Fibroblast of gingiva (primary cell): ENCODE data around the gene BORCS5.
"Not testable (repeated sequence)": the region's sequence is repeated elsewhere in the genome, so short reads cannot be mapped to it uniquely, and the experiment has no call there.

Experiments used
- DNase-seq: peaks from one replicate; pipeline ENCODE4 v3.0.0-alpha.2; 2011; ENCODE audit warnings: low read depth

The BORCS5 gene

DNA sequence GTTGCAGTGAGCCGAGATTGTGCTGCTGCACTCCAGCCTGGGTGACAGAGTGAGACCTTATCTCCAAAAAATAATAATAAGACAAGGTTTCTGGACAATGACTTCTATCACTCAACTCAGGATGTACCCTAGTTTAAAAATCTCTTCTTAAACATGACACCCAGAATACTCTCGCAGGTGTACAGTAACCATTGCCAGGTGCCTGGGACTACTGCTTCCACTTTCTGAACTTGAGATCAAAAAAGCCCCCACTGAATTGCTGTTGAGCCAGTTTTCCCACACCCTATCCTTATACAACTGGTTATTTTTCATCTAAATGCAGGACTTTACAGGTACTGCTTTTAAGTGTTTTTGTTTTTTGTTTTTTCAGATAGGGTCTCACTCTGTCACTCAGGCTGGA is 36.3 kb downstream of the BORCS5 start:
- no peak for DNase-seq

DNA sequence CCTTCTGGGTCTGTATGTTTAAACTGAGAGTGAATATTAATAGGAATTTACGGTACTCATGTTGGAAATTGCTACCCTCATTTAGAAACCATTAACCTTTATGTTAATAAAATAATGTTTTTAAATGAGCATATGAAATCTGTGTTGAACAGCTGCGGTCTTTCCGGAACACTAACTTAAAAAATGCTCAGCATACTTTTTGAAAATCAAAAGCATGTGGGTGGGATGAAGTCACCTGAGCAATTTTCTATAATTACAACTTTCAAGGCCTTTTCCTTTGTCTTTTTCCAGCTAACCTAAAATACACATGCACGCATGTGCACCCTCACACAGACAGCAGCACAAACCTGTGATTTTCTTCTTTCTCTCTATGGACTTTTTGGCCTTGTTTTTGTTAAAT is 39.8 kb downstream of the BORCS5 start:
- DNase-seq: no peak

DNA sequence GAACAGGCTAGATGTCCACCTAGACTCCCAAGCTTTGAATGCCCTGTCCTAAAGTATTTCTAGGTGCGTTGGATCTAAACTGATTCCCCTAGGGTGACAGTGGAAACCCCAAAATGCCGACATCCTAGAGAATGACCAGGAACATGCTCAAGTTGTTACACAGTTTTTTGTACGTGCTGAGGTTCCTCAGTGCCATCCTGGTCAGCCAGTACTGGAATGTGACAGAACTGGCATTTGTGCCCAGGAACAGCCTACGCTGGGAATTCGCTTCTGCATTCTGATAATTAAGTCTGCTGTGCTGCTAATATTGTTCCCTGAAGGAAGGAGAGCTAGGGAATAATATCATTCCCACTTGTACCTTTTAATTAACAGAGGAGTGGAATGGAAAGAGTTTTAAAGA is 40.3 kb downstream of the BORCS5 start:
- no peak for DNase-seq

DNA sequence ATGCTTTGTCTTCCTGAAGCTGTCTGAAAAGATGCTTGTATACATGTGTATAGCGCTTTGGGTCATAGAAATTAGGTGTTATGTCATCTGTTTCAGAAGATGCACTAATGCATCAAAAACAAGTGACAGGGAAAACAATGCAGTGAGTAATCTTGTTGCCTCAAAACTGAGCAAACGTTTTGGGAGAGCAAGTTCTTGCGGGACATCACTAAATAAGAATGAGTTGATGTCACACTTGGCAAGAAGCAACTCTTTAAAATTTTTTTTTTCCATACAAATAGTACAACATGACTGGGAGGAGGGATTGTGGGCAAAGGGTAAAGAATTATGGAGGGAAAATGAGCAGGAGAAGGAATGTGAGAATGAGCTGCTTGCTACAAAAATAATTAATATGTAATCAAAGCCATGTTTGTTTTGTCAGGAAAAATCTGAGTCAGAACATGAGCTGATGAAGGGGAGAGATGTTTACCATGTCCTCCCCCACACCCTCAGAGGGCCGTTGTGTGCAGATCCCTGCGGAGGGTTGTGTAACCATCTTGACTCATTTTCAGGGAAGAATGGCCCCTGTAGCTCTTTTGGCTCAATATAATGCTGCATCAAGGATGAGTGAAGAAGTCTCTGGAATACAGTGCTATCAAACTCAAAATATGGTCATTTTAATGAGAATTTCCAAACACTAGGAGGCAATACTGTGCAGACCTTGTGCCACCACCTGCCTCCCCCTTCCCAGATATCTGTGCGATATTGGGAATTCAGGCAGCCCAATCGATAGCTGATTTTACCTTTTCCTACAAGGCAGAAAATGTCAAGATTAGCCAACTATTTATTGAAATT is 41.4 kb downstream of the BORCS5 start:
- DNase-seq: peak; percentile 97

DNA sequence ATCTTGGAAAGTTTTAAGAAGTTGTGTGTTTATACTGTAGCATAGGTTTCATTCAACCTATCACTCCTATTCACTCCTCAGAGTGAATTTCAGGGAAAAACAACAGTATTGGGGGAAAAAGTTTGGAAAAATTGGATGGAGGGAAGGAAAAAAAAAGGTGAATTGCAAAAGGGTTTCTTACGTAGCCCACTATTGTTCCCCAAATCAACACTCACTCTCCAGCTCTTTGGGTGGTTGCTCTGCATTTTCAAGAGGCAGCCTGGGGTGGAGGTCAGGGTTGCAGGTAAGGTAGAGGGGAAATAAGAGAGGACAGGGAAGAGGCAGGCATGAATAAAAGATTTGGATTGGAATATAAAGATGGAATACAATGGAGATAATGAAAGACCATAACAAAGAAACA is 42.3 kb downstream of the BORCS5 start:
- DNase-seq: no peak

DNA sequence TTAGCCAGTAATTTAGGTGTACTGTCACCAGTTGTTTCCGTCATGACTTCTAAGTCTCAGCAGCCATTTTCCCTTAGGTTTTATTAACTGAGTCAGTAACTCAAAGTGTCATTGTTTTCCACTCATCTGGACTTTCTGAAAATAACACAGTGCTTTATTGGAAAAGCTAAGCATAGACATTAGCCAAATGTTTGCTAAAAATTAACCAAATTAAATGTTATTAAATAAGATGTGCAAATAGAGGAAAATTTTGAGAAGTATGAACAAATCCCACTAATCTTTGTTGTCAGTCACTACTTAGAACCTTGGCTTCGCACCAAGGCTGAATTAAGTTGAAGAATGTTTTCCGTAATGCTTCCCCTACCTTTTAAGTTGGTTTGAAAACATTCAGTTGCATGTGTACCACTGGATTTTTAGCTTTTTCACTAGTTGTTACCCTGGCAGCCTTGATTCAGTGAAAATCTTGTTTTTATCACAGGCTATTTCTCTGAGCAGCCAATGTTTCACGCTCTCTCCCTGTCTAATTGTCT is 43.0 kb downstream of the BORCS5 start:
- DNase-seq: no peak

DNA sequence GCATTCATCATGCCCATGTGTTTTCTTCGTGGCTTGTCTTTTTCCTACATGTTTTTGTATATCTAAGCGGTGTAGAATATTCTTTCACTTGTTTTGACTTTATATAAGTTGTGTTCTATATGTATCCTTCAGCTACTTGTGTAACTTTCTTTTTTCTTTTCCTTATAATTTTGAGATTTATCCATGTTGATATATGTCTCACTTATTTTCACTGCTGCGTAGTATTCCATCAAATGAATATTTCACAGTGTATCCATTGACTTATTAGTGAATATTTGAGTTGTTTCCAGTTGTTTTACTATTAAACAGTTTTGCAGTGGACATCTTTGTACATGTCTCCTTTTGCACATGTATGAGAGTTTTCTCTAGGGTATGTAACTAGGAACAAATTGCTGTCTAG is 43.9 kb downstream of the BORCS5 start:
- DNase-seq: no peak

DNA sequence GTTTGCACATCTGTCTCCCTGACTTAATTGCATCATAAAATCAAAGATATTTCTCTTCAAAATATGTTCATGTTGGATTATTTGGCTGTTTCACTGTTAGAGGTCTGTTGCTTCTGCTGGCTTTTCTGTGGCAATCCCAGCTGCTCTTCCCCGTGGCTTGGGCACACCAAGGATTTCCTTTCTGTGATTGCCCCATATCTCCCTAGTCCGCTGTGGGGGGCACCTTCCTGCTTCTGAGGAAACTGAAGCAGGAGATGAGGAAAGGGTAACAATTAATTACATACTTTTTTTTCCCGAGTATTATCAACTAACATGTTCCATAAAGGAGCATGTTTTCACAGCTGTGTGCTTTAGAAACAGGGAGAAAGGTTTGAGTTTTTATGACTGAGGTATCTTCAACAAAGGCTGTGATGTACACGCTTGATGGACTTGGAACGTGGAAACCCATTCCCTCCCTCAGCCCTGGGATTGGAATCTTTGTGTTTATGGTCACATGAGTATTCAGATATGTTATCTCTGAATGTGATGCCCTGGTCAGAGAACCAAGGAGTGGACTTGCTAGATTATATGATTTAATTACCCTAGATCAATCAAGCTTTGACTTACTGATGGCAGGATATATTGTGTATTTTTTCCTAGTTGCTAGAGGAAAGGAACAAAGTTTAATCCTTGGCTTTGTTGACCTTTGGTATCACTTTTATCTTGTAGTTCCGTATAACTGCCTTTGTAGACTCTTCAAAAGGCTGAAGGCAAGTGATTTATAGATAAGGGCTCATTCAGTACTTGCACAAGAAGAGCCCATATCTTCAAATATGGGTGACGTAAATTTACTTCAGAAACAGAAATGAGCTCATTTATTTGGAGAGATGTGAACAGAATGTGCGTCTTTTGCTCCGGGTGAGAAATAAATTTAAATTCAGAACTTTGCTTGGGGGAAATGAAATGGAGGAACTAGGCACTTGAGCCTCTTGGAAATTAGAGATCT is 46.7 kb downstream of the BORCS5 start:
- peak; percentile 24 for DNase-seq

DNA sequence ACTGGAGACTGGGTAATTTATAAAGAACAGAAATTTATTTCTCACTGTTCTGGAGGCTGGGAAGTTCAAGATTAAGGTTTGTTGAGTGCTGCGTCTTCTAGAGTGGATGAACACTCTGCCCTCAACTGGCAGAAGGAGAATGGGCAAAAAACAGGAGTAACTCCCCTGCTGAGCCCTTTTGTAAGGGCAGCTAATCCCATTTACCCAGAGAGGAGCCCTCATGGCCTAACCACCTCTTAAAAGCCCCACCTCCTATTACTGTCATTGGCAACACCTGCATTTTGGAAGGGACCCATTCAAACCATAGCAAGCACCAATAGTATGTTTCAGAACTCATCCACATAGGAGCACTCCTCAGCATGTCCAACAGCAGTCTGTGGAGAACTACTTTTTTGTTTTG is 47.4 kb downstream of the BORCS5 start:
- DNase-seq: no peak

DNA sequence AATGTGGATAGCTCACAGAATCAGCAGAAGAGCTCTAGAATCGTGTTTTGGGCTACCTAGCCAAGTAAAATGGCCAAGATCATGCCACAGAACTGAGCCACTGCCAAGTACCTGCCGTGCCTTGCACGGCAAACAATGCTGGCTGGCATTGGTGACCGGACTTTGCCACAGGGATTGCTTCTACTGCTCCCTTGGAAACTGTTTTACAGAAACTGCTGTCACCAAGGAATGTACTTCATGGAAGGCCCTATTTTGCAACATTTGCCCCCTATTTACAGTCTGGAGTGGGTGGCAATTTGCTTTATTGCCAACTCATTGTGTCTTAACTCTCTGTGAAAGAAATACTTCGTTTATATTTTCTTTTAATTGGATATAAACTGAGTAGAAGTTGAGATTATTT is 49.0 kb downstream of the BORCS5 start:
- peak; percentile 32 for DNase-seq

DNA sequence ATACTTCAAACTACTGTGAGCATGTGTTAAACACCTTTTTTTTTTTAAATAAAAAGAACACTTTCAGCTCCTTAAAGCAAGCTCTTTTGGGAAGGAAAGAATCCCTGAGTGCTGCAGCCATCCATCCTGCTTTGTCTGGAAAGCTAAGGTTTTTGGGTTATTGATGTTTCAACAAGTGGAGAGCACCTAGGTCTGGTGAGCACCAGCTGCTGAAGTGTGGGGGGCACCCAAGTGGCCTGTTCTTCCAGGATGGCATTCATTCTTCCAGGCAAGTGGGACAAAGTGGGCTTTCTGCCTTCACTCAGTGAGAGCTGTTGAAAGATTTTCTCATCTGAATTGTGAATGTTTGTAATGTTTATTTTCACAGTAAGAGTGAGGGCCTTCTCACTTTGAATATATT is 49.9 kb downstream of the BORCS5 start:
- DNase-seq: no peak

DNA sequence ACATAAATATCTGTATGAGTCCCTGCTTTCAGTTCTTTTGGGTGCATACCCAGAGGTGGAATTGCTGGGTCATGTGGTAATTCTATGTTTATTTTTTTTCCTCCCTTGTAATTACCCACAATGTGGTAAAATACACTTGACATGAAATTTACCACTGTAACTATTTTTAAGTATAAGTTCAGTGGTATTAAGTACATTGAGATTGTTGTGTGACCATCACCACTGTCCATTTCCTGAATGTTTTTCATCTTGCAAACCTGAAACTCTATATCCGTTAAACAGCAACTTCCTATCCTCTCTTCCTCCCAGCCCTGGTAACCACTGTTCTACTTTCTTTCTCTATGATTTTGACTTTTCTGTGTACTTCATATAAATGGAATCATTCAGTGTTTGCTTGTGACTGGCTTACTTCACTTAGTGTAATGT is 51.4 kb downstream of the BORCS5 start:
- no peak for DNase-seq

DNA sequence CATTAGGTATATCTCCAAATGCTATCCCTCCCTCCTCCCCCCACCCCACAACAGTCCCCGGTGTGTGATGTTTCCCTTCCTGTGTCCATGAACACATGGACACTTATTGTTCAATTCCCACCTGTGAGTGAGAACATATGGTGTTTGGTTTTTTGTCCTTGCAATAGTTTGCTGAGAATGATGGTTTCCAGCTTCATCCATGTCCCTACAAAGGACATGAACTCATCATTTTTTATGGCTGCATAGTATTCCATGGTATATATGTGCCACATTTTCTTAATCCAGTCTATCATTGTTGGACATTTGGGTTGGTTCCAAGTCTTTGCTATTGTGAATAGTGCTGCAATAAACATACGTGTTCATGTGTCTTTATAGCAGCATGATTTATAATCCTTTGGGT is 52.5 kb downstream of the BORCS5 start:
- not testable (repeated sequence) for DNase-seq

DNA sequence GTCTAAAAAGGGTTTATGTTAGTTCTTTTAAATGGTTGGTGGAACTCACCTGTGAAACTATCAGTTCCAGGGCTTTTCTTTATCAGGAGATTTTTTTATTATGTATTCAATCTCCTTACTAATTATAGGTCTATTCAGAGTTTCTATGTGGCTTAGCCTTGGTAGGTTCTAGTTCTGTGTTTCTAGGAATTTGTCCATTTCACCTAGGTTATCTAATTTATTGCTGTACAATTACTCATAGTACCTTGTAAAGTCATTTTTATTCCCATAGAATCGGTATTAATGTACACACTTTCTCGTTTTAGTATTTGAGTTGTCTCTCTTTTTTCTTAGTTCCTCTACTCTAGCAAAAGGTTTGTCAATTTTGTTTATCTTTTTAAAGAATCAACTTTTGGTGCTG is 59.0 kb downstream of the BORCS5 start:
- no peak for DNase-seq

DNA sequence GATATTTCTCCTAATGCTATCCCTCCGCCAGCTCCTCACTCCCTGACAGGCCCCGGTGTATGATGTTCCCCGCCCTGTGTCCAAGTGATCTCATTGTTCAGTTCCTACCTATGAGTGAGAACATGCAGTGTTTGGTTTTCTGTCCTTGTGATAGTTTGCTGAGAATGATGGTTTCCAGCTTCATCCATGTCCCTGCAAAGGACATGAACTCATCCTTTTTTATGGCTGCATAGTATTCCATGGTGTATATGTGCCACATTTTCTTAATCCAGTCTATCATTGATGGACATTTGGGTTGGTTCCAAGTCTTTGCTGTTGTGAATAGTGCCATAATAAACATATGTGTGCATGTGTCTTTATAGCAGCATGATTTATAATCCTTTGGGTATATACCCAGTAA is 62.3 kb downstream of the BORCS5 start:
- not testable (repeated sequence) for DNase-seq

DNA sequence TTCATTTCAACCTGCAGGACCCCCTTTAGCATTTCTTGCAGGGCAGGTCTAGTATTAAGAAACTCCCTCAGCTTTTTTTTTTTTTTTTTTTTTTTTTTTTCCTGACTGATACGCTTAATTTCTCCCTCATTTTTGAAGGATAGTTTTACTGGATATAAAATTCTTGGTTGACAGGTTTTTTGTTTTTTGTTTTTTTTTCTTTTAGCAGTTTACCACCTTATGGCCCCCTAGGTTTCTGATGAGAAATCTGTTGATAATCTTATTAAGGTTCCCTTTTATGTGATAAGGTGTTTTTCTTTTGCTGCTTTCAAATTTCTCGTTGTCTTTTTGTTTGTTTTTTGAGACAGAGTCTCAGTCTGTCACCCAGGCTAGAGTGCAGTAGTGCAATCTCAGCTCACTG is 66.5 kb downstream of the BORCS5 start:
- no peak for DNase-seq

DNA sequence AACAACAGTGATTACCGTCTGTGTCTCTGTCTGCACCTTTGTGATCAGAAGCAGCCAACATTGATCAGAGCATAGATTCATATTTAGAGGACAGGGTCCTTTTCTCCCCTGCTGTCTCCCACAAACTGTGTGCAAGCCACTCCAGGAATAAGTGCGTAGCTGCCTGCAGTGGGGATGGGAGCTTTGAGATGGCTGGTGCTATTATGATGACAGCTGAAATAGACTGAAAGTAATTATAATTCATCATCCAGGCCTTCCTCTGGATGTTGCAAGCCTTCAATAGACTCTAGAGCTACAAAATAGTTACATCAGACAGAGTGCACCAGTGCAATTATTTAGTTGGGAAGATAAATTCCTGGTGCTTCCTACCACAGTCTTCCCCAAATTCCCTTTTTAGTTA is 68.1 kb downstream of the BORCS5 start:
- DNase-seq: no peak

DNA sequence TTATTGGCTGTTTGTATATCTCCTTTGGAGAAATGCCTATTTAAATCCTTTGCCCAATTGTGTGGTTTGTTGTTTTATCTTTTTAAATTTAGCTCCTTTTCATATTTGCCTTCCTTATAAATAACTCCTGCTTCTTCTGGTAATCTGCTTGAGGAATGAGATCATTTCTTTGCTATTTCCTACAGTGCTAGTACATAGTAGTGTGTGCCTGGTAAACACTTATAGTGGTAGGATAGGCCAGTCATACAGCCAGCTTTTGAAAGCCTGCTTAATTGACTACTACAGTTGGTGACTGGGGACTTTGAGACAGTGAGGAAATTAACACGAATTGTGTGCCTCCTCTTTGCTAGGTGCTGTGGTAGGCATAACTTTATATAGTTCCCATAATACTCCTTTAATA is 68.7 kb downstream of the BORCS5 start:
- DNase-seq: no peak

DNA sequence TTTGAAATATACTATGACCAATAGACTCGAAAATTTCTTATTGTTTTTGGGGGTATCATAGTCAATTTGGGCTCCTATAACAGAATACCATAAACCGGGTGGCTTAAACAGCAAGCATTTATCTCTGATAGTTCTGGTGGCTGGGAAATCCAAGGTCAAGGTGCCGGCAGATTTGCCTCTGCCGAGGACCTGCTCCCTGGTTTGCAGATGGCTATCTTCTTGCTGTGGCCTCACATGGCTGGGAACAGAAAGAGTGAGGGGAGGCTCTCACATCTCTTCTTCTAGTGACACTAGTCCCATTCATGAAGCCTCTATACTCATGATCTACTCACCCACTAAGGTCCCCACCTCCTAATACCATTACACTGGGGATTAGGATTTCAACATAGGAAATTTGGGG is 70.7 kb downstream of the BORCS5 start:
- DNase-seq: no peak

DNA sequence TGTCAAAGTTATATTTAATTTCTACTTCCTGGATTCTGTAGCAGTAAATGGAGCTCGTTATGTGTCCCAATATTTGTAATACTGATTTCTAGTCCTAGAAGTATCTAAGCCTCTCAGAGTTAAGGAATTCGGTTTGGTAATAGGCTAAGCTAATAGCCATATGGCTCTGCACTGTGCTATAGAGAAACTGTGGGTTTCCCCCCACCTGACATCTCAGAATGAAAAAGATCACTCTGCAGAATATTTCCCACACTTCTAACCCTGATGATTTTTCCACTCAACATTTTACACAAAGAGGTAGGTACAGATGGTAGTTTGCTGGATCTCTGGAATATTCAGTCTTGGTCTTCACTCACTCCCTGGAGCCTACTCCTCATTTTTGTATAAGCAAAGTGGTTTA is 71.2 kb downstream of the BORCS5 start:
- no peak for DNase-seq

DNA sequence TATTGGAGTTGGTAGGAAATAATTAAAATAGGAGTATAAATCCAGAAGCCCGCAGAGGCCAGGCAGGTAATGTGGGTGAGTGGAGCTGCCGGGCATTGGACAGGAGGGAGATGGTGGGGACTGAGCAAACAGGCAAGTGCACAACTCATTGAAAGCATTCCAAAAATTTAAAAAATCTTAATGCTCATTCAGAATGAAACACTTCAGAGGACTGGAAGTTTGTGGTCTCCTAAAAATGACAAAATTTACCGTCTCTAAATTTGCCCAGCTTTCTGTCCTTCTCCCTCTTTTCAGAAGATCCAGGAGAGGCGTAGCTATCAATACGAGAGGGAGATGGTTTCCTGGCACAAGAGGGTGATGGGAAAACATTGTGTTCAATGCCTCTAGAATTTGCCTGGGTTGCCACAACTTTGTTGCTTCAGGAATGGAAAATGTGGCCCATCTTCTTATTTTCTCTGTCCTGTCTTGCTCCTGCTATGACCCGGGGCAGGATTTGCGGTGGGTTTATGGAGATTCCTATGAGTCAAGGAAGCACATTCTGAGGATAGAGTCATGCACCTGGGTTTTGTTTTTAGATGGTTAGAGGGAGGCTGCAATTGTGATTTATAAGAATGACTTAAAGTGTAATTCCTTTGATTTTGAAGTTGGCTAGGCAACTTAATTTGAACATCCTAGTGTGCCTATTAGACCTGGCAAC is 72.2 kb downstream of the BORCS5 start:
- no peak for DNase-seq

DNA sequence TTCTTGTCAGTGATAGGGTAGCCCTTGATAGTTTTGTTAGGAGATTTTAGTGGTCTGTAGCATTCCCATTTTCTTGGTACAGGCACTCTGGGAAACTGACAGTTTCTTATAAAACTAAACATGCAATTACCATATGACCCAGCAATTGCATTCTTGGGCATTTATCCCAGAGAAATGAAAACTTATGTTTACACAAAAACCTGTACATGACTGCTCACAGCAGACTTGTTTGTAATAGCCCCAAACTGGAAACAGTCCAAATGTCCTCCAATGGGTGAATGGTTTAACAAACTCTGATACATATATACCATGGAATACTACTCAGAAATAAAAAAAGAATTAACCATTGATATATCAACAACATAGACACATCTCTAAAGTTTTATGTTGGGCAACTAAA is 75.5 kb downstream of the BORCS5 start:
- peak; percentile 86 for DNase-seq
